ENCODE results near the gene FBLIM1.

The FBLIM1 gene

GRCh38 chr1:15755646-15756040 is 3.0 kb upstream of the FBLIM1 start:
- H3K9me3 ChIP-seq (ENCODE audit: insufficient read depth, low read length): no peaks in the 10 kb centered on the region
- H3K79me2 ChIP-seq (ENCODE audit: insufficient read depth, low read length): no peaks in the 10 kb centered on the region
- no peak overlapping the region for H3K27ac ChIP-seq (ENCODE audit: low read depth, low read length)

GRCh38 chr1:15756143-15757015 is 2.2 kb upstream of the FBLIM1 start:
- no peaks in the 10 kb centered on the region for H3F3A ChIP-seq (ENCODE audit: insufficient read depth)
- H3K9ac ChIP-seq (ENCODE audit: low read length): no peak overlapping the region
- no peaks in the 10 kb centered on the region for H4K20me1 ChIP-seq (ENCODE audit: low read depth, low read length)
- no peak overlapping the region for H3K4me2 ChIP-seq (ENCODE audit: low read depth, low read length, poor library complexity, severe bottlenecking)
- H3K79me2 ChIP-seq (ENCODE audit: insufficient read depth, low read length): no peaks in the 10 kb centered on the region
- no peaks in the 10 kb centered on the region for H3K36me3 ChIP-seq (ENCODE audit: low read length)
- no peak overlapping the region for H2AFZ ChIP-seq (ENCODE audit: low read depth, low read length, severe bottlenecking)
- no peaks in the 10 kb centered on the region for H3K27me3 ChIP-seq (ENCODE audit: low read length)
- H3K4me3 ChIP-seq (ENCODE audit: insufficient read depth, low read length, poor library complexity, severe bottlenecking): no peak overlapping the region
- no peaks in the 10 kb centered on the region for H3K9me3 ChIP-seq (ENCODE audit: insufficient read depth, low read length)
- H3K27ac ChIP-seq (ENCODE audit: low read depth, low read length): no peak overlapping the region
- no peaks in the 10 kb centered on the region for H3K9me2 ChIP-seq (replicated peaks; ENCODE audit: insufficient read depth, low read length)
- TF ChIP-seq EZH2phosphoT487 (conservative IDR thresholded peaks at IDR 0.05; ENCODE audit: low read length): no peak
- no peak for TF ChIP-seq CTCF (IDR thresholded peaks at IDR 0.05; ENCODE audit: insufficient read depth, low read length, poor library complexity, severe bottlenecking)

More at GRCh38 chr1:15755646-15756040, 3.0 kb upstream of the FBLIM1 start:
- Histone ChIP-seq H3K4me2 (ENCODE audit: low read depth, low read length, poor library complexity, severe bottlenecking) (no peak overlapping the region), H4K20me1 (ENCODE audit: low read depth, low read length) (no peaks in the 10 kb centered on the region), H2AFZ (ENCODE audit: low read depth, low read length, severe bottlenecking) (no peak overlapping the region), H3K27me3 (ENCODE audit: low read length) (no peaks in the 10 kb centered on the region), H3K9me2 (replicated peaks; ENCODE audit: insufficient read depth, low read length) (no peaks in the 10 kb centered on the region), H3F3A (ENCODE audit: insufficient read depth) (no peaks in the 10 kb centered on the region), H3K9ac (ENCODE audit: low read length) (no peak overlapping the region), H3K4me3 (ENCODE audit: insufficient read depth, low read length, poor library complexity, severe bottlenecking) (no peak overlapping the region), H3K36me3 (ENCODE audit: low read length) (no peaks in the 10 kb centered on the region)
- TF ChIP-seq EZH2phosphoT487 (conservative IDR thresholded peaks at IDR 0.05; ENCODE audit: low read length) (no peak), CTCF (IDR thresholded peaks at IDR 0.05; ENCODE audit: insufficient read depth, low read length, poor library complexity, severe bottlenecking) (no peak)

GRCh38 chr1:15757016-15757543 is 1.5 kb upstream of the FBLIM1 start:
- Histone ChIP-seq H3K9ac (ENCODE audit: low read length) (no peak overlapping the region), H3K4me2 (ENCODE audit: low read depth, low read length, poor library complexity, severe bottlenecking) (no peak overlapping the region), H3F3A (ENCODE audit: insufficient read depth) (no peaks in the 10 kb centered on the region), H3K27ac (ENCODE audit: low read depth, low read length) (no peak overlapping the region), H2AFZ (ENCODE audit: low read depth, low read length, severe bottlenecking) (no peak overlapping the region), H3K4me3 (ENCODE audit: insufficient read depth, low read length, poor library complexity, severe bottlenecking) (no peak overlapping the region), H3K36me3 (ENCODE audit: low read length) (no peaks in the 10 kb centered on the region), H3K9me2 (replicated peaks; ENCODE audit: insufficient read depth, low read length) (no peaks in the 10 kb centered on the region), H3K27me3 (ENCODE audit: low read length) (no peaks in the 10 kb centered on the region), H3K9me3 (ENCODE audit: insufficient read depth, low read length) (no peaks in the 10 kb centered on the region), H3K79me2 (ENCODE audit: insufficient read depth, low read length) (no peaks in the 10 kb centered on the region), H4K20me1 (ENCODE audit: low read depth, low read length) (no peaks in the 10 kb centered on the region)
- TF ChIP-seq EZH2phosphoT487 (conservative IDR thresholded peaks at IDR 0.05; ENCODE audit: low read length) (no peak), CTCF (IDR thresholded peaks at IDR 0.05; ENCODE audit: insufficient read depth, low read length, poor library complexity, severe bottlenecking) (no peak)

All from SU-DHL-6 (cell line).